GM18505 (cell line): ENCODE data around the gene MIB2.

ENCODE experiments used
- ATAC-seq: cut with Tn5 transposase; IDR thresholded peaks from one replicate; pipeline ENCODE4 v1.9.1; 2021; ENCODE audit not compliant: unreplicated experiment
- POLR2A ChIP-seq: IDR thresholded peaks from 4 replicates; pipeline ENCODE4 v1.6.1; 2011; ENCODE audit warnings: borderline replicate concordance; ENCODE audit not compliant: insufficient read depth, insufficient read length; ENCODE audit errors: extremely low read depth

The MIB2 gene

DNA sequence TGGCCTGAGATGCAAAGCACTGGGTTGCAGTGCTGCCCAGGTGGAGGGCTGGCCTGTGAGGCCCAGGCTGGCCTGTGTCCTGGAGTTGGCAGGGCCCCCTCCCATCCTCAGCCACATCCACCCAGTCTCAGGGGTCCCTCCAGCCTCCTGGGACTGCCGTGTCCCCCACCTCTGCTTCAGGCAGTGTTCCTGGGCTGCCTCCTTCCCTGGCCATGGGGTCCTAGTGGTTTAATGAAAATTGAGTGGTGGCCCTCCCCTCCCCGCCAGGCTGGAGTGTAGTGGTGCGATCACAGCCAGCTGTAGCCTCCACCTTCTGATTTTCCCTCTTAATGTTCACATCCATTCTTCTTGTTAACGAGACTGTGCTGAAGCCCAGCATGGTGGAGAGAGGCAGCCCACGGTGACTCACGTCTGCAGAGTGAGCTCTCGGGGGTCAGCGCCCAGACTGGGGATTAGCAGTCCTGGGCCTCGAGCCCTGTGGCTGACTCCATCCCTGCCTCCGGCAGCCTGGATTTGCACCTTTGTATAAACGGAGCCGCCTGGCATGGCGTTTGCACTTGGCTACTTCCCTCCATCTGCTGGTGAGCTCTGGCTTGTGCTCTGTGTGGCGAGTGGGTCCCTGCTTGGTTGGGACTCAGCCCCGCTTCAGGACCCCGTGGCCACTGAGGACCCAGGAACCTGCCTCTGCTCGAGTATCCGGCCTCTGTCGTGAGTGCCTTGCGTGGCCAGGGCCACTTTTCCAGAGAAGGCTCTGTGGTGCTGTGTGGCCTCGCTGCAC lies 6.9 kb downstream of the MIB2 start:
- ATAC-seq, result no peak
- TF ChIP-seq POLR2A, result no peak

DNA sequence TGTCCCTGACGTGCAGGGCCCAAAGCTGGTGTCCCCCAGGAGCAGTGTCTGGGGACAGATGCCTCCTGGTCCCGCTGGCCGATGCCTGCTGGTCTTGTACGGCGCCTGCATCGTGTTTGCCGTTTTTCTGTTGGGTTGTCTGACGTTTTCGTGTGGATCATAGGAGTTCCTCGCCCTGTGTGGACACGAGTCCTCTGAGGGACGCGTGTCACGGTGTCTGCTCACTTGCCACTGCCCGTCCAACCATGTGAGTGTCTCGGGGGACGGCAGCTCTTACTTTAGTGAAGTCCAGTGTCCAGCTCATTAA lies 7.4 kb downstream of the MIB2 start:
- no peak for ATAC-seq
- TF ChIP-seq POLR2A, result no peak

DNA sequence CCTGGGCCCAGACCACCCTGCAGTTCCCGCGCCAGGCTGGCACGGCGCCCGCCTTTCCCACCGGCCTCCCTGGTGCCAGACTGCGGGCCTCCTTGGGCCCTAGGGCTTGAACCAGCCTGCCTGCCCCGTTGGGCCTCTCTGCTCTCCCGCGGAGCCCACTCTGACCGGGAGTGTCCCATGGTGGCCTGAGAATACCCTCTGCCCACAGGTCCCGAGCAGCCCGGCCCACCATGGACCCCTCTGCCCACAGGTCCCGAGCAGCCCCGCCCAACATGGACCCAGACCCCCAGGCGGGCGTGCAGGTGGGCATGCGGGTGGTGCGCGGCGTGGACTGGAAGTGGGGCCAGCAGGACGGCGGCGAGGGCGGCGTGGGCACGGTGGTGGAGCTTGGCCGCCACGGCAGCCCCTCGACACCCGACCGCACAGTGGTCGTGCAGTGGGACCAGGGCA lies 7.9 kb downstream of the MIB2 start:
- no peak for ATAC-seq
- TF ChIP-seq POLR2A, result no peak

DNA sequence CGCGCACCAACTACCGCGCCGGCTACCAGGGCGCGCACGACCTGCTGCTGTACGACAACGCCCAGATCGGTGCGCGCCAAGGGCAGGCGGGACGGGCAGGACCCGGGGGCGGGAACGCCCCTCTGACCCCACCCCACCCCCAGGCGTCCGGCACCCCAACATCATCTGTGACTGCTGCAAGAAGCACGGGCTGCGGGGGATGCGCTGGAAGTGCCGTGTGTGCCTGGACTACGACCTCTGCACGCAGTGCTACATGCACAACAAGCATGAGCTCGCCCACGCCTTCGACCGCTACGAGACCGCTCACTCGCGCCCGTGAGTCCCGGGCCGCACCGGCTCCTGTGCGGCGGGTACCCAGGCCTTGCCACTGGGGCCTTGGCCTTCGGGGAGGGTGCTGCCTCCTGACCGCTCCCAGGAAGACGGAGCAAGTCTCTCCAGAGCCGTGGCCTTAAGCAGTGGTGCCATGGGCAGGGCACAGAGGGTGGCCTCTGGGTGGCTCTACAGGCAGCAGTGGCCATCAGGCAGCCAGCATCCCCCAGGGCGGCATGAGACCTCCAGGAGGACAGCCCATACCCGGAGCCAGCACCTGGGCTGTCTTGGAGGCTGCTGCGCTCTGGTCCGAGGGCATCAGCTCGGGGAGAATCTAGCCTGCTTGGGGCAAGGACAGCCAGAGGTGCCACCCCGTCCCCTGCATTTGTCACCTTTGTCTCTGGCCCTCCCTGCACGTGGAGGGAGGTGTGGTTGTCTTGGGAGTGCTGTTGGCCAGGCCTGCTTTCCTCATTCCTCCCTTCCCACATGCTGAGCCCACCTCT lies 8.5 kb downstream of the MIB2 start:
- ATAC-seq, result no peak
- no peak for TF ChIP-seq POLR2A

- ATAC-seq, result no peak
- no peak for TF ChIP-seq POLR2A
These were observed 9.4 kb downstream of the MIB2 start for GRCh38 chr1:1624443-1625403.

GRCh38 chr1:1625404-1625775 lies 10.1 kb downstream of the MIB2 start:
- no peak for ATAC-seq
- no peak for TF ChIP-seq POLR2A

DNA sequence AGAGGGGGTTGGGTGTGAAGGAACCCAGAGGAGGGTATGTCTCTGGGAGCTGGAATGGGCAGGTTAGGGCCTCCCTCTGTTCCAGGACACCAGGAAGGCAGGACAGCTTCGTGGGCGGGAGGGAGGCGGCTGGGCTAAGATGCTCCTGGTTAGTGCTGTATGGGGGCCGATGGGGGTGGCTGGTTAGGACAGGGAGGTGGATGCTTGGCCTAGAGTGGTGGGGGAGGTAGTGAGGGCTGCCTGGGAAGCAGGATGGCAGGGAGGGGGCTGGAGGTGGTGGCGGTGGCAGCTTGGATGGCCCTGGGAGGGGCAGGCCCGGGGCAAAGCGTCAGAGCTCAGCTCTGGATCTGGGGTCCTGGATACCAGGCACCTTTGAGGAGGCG lies 10.5 kb downstream of the MIB2 start:
- ATAC-seq, result no peak
- TF ChIP-seq POLR2A, result no peak

GRCh38 chr1:1626207-1627141 lies 11.2 kb downstream of the MIB2 start:
- no peak for TF ChIP-seq POLR2A
- ATAC-seq, result no peak

DNA sequence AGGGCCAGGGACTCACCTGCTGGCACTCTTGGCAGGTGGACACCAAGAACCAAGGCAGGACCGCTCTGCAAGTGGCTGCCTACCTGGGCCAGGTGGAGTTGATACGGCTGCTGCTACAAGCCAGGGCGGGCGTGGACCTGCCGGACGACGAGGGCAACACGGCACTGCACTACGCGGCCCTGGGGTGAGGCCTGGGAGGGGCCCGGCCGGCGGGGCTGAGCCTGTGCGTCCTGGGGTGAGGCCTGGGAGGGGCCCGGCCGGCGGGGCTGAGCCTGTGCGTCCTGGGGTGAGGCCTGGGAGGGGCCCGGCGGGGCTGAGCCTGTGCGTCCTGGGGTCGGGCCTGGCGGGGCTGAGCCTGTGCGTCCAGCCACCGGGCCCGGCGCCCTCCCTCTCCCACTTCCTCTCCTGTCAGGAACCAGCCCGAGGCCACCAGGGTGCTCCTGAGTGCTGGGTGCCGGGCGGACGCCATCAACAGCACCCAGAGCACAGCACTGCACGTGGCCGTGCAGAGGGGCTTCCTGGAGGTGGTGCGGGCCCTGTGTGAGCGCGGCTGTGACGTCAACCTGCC lies 12.0 kb downstream of the MIB2 start:
- TF ChIP-seq POLR2A, result no peak
- ATAC-seq, result no peak

GRCh38 chr1:1627829-1628753 lies 12.8 kb downstream of the MIB2 start:
- no peak for ATAC-seq

More at GRCh38 chr1:1627829-1628753, 12.8 kb downstream of the MIB2 start:
- no peak for TF ChIP-seq POLR2A
